ENCODE data around the gene IQSEC3. TPM values are rescaled to one million over a fixed set of nuclear protein-coding genes. Genes with fewer than 3 reads are reported as not detected.

IQSEC3 gene
- polyA plus RNA-seq, 1 donor from 2014 or later, result 2.4 TPM

DNA sequence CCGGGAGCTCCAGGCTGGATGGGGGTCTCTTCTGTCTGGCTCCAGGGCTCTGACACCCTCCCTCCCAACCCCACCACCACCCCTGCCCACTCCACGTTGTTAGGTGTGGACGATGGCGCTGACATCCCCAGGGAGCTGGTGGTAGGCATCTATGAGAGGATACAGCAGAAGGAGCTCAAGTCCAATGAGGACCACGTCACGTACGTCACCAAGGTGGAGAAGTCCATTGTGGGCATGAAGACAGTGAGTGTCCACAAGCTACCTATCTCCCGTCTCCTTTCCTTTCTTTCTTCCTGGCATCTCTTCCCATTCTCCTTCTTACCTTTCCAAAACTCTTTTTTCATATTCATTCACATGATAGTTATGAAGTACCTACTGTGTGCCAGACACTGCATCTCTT is 95.3 kb downstream of the IQSEC3 start:
- H4K20me1 ChIP-seq (ENCODE audit: insufficient read depth), result no peaks in the 10 kb centered on the region
- H3K27me3 ChIP-seq (ENCODE audit: insufficient read depth, low read depth, low read length), result no peaks in the 10 kb centered on the region
- no peak overlapping the region for H3K27ac ChIP-seq (ENCODE audit: low read length)
- H3K9me2 ChIP-seq (ENCODE audit: insufficient read depth, low read length), result no peaks in the 10 kb centered on the region
- H3K9me3 ChIP-seq (ENCODE audit: low read length), result no peaks in the 10 kb centered on the region
- no peak overlapping the region for H3K4me3 ChIP-seq (ENCODE audit: low read length)
- no peak overlapping the region for H2AFZ ChIP-seq (ENCODE audit: low read depth, low read length)
- H3K9ac ChIP-seq (ENCODE audit: low read length), result no peak overlapping the region
- no peak overlapping the region for H3K4me2 ChIP-seq (ENCODE audit: low read length)
- H3F3A ChIP-seq (ENCODE audit: insufficient read depth, low read length, poor library complexity, severe bottlenecking), result no peaks in the 10 kb centered on the region
- no peaks in the 10 kb centered on the region for H3K79me2 ChIP-seq (replicated peaks; ENCODE audit: insufficient read depth, low read length)
- no peaks in the 10 kb centered on the region for H3K36me3 ChIP-seq (ENCODE audit: insufficient read depth, low read length)
- TF ChIP-seq POLR2AphosphoS5 (IDR thresholded peaks at IDR 0.05) (no peak), SMC3 (conservative IDR thresholded peaks at IDR 0.05; ENCODE audit: poor library complexity) (no peak), RAD21 (conservative IDR thresholded peaks at IDR 0.05) (no peak), TAF1 (IDR thresholded peaks at IDR 0.05; ENCODE audit: low read depth) (no peak), EZH2 (IDR thresholded peaks at IDR 0.05; ENCODE audit: borderline replicate concordance, insufficient read depth, low read length, poor library complexity, severe bottlenecking) (no peak), MXI1 (conservative IDR thresholded peaks at IDR 0.05; ENCODE audit: poor library complexity, severe bottlenecking) (no peak), EP300 (conservative IDR thresholded peaks at IDR 0.05; ENCODE audit: poor library complexity, severe bottlenecking) (no peak)
- TF ChIP-seq, protein P1, sequence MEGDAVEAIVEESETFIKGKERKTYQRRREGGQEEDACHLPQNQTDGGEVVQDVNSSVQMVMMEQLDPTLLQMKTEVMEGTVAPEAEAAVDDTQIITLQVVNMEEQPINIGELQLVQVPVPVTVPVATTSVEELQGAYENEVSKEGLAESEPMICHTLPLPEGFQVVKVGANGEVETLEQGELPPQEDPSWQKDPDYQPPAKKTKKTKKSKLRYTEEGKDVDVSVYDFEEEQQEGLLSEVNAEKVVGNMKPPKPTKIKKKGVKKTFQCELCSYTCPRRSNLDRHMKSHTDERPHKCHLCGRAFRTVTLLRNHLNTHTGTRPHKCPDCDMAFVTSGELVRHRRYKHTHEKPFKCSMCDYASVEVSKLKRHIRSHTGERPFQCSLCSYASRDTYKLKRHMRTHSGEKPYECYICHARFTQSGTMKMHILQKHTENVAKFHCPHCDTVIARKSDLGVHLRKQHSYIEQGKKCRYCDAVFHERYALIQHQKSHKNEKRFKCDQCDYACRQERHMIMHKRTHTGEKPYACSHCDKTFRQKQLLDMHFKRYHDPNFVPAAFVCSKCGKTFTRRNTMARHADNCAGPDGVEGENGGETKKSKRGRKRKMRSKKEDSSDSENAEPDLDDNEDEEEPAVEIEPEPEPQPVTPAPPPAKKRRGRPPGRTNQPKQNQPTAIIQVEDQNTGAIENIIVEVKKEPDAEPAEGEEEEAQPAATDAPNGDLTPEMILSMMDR (IDR thresholded peaks at IDR 0.05; ENCODE audit: poor library complexity, severe bottlenecking), result no peak
- TF ChIP-seq, protein P2, sequence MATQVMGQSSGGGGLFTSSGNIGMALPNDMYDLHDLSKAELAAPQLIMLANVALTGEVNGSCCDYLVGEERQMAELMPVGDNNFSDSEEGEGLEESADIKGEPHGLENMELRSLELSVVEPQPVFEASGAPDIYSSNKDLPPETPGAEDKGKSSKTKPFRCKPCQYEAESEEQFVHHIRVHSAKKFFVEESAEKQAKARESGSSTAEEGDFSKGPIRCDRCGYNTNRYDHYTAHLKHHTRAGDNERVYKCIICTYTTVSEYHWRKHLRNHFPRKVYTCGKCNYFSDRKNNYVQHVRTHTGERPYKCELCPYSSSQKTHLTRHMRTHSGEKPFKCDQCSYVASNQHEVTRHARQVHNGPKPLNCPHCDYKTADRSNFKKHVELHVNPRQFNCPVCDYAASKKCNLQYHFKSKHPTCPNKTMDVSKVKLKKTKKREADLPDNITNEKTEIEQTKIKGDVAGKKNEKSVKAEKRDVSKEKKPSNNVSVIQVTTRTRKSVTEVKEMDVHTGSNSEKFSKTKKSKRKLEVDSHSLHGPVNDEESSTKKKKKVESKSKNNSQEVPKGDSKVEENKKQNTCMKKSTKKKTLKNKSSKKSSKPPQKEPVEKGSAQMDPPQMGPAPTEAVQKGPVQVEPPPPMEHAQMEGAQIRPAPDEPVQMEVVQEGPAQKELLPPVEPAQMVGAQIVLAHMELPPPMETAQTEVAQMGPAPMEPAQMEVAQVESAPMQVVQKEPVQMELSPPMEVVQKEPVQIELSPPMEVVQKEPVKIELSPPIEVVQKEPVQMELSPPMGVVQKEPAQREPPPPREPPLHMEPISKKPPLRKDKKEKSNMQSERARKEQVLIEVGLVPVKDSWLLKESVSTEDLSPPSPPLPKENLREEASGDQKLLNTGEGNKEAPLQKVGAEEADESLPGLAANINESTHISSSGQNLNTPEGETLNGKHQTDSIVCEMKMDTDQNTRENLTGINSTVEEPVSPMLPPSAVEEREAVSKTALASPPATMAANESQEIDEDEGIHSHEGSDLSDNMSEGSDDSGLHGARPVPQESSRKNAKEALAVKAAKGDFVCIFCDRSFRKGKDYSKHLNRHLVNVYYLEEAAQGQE (IDR thresholded peaks at IDR 0.05; ENCODE audit: borderline replicate concordance), result no peak

DNA sequence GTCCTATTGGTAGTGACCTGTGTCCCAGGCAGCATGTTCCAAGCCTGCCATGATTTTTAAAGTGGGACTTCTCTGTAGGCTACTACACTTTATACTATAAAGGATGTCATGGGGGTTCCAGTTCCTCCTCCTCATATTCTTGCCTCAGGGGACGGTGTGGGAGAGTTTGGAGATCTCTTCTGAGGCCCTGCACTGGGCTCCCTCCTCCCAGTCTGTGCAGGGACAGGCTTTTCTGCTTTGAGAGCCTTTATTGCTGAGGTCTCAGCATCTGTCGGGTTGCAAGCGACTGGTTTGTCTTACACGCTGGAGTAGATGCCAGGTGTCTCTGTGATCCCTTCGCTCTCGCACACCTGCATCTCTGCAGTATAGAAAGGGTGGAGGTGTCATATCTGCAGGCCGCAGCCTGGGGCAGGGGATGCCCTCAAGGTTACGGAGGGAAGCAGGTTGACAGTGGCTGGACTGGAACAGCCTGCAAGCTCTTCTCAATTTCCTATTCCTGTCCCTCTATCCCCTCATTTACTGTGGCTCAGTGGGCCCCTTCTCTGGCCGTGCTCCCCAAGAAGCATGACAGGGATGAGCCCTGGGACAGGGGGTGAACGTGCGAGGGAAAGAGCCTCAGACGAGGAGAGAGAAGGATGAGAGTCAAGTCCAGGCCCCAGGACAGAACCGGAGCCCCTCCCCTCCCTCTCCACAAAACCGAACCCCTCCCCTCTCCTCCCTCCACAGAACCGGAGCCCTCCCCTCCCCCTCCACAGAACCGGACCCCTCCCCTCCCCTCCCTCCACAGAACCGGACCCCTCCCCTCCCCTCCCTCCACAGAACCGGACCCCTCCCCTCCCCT is 96.1 kb downstream of the IQSEC3 start:
- H3K9ac ChIP-seq (ENCODE audit: low read length), result no peak overlapping the region
- no peaks in the 10 kb centered on the region for H3F3A ChIP-seq (ENCODE audit: insufficient read depth, low read length, poor library complexity, severe bottlenecking)
- H3K4me3 ChIP-seq (ENCODE audit: low read length), result no peak overlapping the region
- H3K79me2 ChIP-seq (replicated peaks; ENCODE audit: insufficient read depth, low read length), result no peaks in the 10 kb centered on the region
- H3K9me2 ChIP-seq (ENCODE audit: insufficient read depth, low read length), result no peaks in the 10 kb centered on the region
- no peaks in the 10 kb centered on the region for H3K9me3 ChIP-seq (ENCODE audit: low read length)
- TF ChIP-seq, protein P2 (IDR thresholded peaks at IDR 0.05; ENCODE audit: borderline replicate concordance), result no peak
- TF ChIP-seq, protein P1 (IDR thresholded peaks at IDR 0.05; ENCODE audit: poor library complexity, severe bottlenecking), result no peak
- TF ChIP-seq EZH2 (IDR thresholded peaks at IDR 0.05; ENCODE audit: borderline replicate concordance, insufficient read depth, low read length, poor library complexity, severe bottlenecking), result no peak
- TF ChIP-seq SMC3 (conservative IDR thresholded peaks at IDR 0.05; ENCODE audit: poor library complexity), result no peak
- H2AFZ ChIP-seq (ENCODE audit: low read depth, low read length), result no peak overlapping the region
- H3K4me2 ChIP-seq (ENCODE audit: low read length), result no peak overlapping the region
- H3K27ac ChIP-seq (ENCODE audit: low read length), result no peak overlapping the region
- H3K36me3 ChIP-seq (ENCODE audit: insufficient read depth, low read length), result no peaks in the 10 kb centered on the region
- H4K20me1 ChIP-seq (ENCODE audit: insufficient read depth), result no peaks in the 10 kb centered on the region
- no peaks in the 10 kb centered on the region for H3K27me3 ChIP-seq (ENCODE audit: insufficient read depth, low read depth, low read length)

Measured in neural cell (in vitro differentiated cells).